Melanocyte of skin (primary cell): ENCODE results near the gene PHF12. TPM values are rescaled to one million over a fixed set of nuclear protein-coding genes. Genes with fewer than 3 reads are reported as not detected.

ENCODE experiments used
- total RNA-seq, 2 donors: library from RNA; depleted of rRNA; stranded (reverse); fragments of >200 nt; gene quantifications; 2 replicates each; pipeline ENCODE4 v1.2.3, GENCODE V29; 2012

The PHF12 gene
- total RNA-seq, result 10 to 100 TPM; 16.9 to 21.3 TPM

DNA sequence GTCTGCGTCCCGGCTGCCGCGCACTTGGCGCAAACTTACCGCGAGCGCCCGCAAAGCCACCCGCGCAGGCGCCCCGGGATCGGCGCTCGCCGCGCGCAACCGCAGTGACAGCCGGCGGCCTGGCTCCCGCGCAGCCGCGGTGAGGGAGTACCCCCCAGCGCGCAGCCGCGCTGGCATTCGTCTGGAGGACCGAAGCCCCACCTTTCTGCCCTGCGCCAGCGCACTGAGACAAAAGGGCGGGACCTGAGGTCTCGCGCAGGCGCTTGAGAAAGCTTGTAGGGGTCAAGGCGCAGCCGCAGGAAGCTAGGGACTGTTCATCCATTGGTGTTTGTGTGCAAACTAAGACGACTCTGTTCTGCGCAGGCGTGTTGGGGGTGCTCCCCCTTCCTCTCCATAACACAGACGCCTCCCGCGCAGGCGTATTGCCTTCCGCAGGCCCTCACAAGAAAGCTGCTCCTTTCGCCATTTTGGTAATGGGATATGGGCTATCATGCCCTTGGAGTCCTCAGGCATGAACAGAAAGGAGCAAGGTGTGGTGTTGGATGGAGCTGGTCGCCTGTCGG is at the start of gene PHF12:
Gene PHF12, minus strand, starts transcription at position 91 of the 563 bp plus-strand sequence. CDS start 558 bp downstream, outside the sequence.

DNA sequence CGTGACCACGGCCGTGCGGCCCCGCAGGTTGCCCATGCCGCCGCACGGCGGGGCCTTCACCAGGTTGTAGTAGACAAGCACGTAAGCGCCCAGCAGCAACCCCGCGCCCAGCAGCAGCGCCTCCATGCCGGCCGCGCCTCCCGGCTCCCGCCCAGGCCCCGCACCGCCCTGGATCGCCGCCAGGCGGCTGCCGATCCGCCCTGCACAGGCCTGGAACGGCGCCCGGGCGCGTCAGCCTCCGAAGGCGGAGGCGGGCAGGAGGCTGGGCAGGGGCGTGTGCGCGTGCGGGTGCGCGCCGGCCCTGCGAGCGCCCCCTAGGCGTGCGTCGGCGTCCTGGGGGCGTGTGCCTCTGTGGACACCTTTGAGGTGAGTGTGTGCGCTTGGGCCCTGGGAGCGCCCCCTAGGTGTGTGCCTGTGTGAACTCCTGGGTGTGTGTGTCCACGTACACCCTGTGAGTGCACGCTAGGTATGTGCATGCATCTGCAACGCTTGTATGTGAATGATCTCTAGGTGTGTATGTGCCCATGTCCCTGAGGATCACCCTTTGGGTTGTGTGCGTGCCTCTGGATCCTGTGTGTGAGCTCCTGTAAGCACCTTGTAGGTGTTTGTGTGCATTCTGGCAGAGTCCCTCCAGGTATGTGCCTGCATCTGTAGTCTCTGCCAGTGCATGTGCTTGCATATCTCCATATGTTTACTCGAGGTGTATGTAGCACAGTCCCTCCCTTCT is 48.3 kb downstream of the PHF12 start, which contains the start of gene DHRS13:
Gene DHRS13, minus strand, starts transcription at position 261 of the 727 bp plus-strand sequence. Its CDS starts 135 bp downstream, at position 126.

DNA sequence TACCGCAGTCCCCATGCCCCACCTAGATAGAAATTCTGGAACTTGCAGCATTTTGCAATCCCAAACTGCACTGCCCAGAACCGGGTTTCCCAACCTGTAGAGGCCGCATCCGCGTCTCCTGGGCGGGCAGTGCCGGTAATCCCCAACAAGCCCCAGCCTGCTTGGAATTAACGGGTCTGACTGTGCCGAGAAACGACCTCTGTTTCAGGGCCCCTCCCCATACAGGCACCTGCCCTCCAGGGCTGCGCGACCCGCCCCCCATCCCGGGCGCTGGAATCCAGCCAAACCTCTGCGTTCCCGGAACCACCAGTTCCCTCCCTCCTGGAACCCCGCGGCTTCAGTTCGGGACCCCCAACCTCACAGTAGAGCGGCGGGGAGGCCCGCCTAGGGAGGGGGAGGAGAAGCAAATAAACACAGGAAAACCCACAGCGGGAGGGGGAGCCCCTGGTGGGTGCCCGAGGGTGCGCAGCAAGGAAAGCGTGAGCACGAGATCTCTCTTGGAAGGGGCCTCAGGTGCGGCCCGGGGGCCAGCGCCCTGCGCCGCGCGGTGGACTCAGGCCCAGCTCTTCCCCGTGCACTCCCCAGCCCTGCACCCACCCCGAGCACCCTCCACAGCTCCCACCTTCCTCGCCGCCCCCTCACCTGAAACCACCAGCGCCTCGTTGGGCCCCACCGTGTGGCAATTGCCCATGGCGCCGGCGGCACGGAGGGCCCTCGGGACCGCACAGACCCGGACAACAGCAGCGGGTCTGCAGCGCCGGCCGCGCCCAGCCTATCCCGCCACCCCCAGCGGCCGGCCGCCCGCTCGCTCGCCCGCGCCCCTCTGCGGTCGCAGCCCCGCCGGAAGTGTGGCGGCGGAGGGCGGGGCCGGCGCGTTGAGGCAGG is 54.2 kb downstream of the PHF12 start, which contains the start of gene FLOT2:
Gene FLOT2, minus strand, starts transcription at position 850 of the 885 bp plus-strand sequence. Its CDS starts 159 bp downstream, at position 691.

Other genes starting within 250 kb of the PHF12 start
- gene PROCA1, start 239.6 kb downstream of the PHF12 start, total RNA-seq, result 1 to 10 TPM in 1 of 2 donors, under 1 TPM in 1; 0.69 to 1.3 TPM
- gene RAB34, start 233.7 kb downstream of the PHF12 start, total RNA-seq, result 100 to 1,000 TPM in 1 of 2 donors, 10 to 100 TPM in 1; 83.6 to 111 TPM
- 100 to 1,000 TPM; 276 to 521 TPM for gene RPL23A, start 231.5 kb downstream of the PHF12 start, total RNA-seq
- gene TLCD1, start 225.3 kb downstream of the PHF12 start, total RNA-seq, result 1 to 10 TPM; 4.3 to 5.2 TPM
- 1 to 10 TPM; 1.4 to 2.3 TPM for gene NEK8, start 222.7 kb downstream of the PHF12 start, total RNA-seq
- gene TRAF4, start 207.5 kb downstream of the PHF12 start, total RNA-seq, result 10 to 100 TPM; 43.4 to 69.3 TPM
- 10 to 100 TPM; 13.7 to 20.0 TPM for gene FAM222B, start 108.7 kb downstream of the PHF12 start, total RNA-seq
- 10 to 100 TPM; 56.3 to 57.8 TPM for gene ERAL1, start 96.5 kb downstream of the PHF12 start, total RNA-seq
- 10 to 100 TPM; 39.3 to 44.0 TPM for gene FLOT2, start 53.8 kb downstream of the PHF12 start, total RNA-seq
- gene DHRS13, start 48.4 kb downstream of the PHF12 start, total RNA-seq, result 10 to 100 TPM; 12.0 to 13.1 TPM
- gene SEZ6, start 54.5 kb upstream of the PHF12 start, total RNA-seq, result not detected
- 1 to 10 TPM; 1.0 to 1.7 TPM for gene PIPOX, start 91.6 kb upstream of the PHF12 start, total RNA-seq
- 10 to 100 TPM; 45.6 to 46.5 TPM for gene MYO18A, start 228.9 kb upstream of the PHF12 start, total RNA-seq